K562 (cell line): ENCODE measurements around the gene LIX1L. TPM values are rescaled to one million over a fixed set of nuclear protein-coding genes. Genes with fewer than 3 reads are reported as not detected.

Source experiments
- E2F4 ChIP-seq: sonication (generic); formaldehyde crosslinking; IDR thresholded peaks from 2 replicates; pipeline ENCODE4 v1.8.0; 2022; ENCODE audit warnings: mild to moderate bottlenecking, low read depth, missing genetic modification reagents
- ETV5 ChIP-seq: sonication (generic); formaldehyde crosslinking; IDR thresholded peaks from 2 replicates; pipeline ENCODE4 v1.4.0; 2020; ENCODE audit warnings: low read depth, mild to moderate bottlenecking, missing genetic modification reagents
- FUS ChIP-seq: fragments of 200-400 bp; formaldehyde crosslinking; optimal IDR thresholded peaks from 2 replicates; pipeline ENCODE3; 2017; ENCODE audit warnings: low read depth, low read length
- PRMT5 ChIP-seq: sonication (generic); formaldehyde crosslinking; IDR thresholded peaks from 2 replicates; pipeline ENCODE4 v1.5.0; 2020; ENCODE audit warnings: missing genetic modification reagents
- SMARCA4 ChIP-seq: fragments of 450-650 bp; IDR thresholded peaks from 2 replicates; pipeline ENCODE4 v1.6.1; 2016
- TAF7 ChIP-seq: fragments of 450-650 bp; IDR thresholded peaks from 2 replicates; pipeline ENCODE4 v1.6.1; 2016; ENCODE audit warnings: missing genetic modification characterization, missing compliant biosample characterization
- THAP7 ChIP-seq: fragments of 250-450 bp; sonication (Bioruptor Pico); IDR thresholded peaks from 2 replicates; pipeline ENCODE4 v1.5.0; 2021
- polyA plus RNA-seq, 8 experiments: library from polyadenylated mRNA; depleted of rRNA in 4 of 8; stranded (reverse) in 5 of 8; unstranded in 3 of 8; fragments of >200 nt; fragmentation: Nextera tagmentation in 2 of 8; fragmentation: Illumina TruSeq in 1 of 8; extraction: Ambion mirVana in 2 of 8; extraction: Trizol in 1 of 8; gene quantifications; 2 replicates each; pipeline versions ENCODE4 v1.2.1 to v1.2.3, GENCODE V29; 2011 to 2014; ENCODE audit warnings: inconsistent platforms in 1 of 8, missing spikeins in 1 of 8
- total RNA-seq, 7 experiments: library from RNA; depleted of rRNA in 6 of 7; stranded (reverse); fragments of >200 nt in 6 of 7; fragmentation: Illumina TruSeq in 2 of 7; extraction: Trizol in 2 of 7; gene quantifications; 2 replicates each; pipeline versions ENCODE4 v1.2.1 to v1.2.3, GENCODE V29; 2011 to 2021; ENCODE audit warnings: low replicate concordance in 1 of 7
- TF ChIP-seq, protein P1 (sequence below): sonication (generic); formaldehyde crosslinking; IDR thresholded peaks from 2 replicates; pipeline ENCODE4 v1.8.0; 2023; ENCODE audit warnings: mild to moderate bottlenecking, missing genetic modification reagents
- TF ChIP-seq, protein P2 (sequence below): fragments of 150-350 bp; conservative IDR thresholded peaks from 2 replicates; pipeline ENCODE4 v1.6.1; 2014; ENCODE audit warnings: low read length
- TF ChIP-seq, protein P3 (sequence below): IDR thresholded peaks from 3 replicates; pipeline ENCODE4 v1.6.1; 2011; ENCODE audit warnings: borderline replicate concordance, mild to moderate bottlenecking, moderate library complexity; ENCODE audit not compliant: insufficient read length; ENCODE audit errors: extremely low read depth
- TF ChIP-seq, protein P4 (sequence below): fragments of 250-450 bp; sonication (Bioruptor Pico); IDR thresholded peaks from 2 replicates; pipeline ENCODE4 v1.4.0; 2020; ENCODE audit warnings: borderline replicate concordance

The LIX1L gene
- total and polyA plus RNA-seq, 9 of the 15 experiments (the other 6 are each of a cell fraction or from before 2014, with no cell fraction given): 4.6 to 26.5 (median 12.5) TPM

DNA sequence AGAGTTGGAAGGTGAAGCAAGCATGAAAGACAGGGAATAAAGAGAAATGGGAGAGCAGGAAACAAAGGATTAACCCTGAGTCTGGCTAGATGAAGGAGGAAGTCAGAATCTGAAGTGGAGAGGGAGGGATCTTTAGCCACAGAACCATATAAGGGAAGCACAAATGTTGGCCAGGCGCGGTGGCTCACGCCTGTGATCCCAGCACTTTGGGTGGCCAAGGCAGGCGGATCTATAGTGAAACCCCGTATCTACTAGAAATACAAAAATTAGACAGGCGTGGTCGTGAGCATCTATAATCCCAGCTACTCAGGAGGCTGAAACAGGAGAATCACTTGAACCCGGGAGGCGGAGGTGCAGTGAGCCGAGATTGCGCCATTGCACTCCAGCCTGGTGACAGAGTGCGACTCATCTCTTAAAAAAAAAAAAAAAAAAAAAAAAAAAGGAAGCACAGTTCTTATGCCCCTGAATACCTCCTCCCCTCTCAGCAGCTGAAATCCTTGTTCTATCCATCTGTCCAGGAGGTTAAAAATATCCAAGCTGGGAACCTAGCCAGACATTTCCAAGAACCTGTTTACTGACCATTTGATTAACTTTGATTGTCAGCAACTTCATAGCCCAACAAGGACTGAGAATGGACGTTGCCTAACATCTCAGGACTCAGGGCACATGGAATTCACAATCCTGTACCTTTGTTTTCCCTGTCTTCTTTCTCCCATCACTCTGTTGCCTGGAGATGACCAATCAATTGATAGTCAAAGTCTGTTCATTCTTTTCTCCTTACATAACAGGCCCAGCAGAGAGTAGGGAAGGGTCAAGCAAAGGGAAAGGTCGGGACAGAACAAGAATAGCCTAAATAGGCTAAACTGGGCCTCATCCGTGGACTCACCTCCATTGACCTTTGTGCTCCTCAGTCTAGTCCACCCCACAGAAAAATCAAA is 28.0 kb upstream of the LIX1L start (continued):
- TF ChIP-seq, protein P1, sequence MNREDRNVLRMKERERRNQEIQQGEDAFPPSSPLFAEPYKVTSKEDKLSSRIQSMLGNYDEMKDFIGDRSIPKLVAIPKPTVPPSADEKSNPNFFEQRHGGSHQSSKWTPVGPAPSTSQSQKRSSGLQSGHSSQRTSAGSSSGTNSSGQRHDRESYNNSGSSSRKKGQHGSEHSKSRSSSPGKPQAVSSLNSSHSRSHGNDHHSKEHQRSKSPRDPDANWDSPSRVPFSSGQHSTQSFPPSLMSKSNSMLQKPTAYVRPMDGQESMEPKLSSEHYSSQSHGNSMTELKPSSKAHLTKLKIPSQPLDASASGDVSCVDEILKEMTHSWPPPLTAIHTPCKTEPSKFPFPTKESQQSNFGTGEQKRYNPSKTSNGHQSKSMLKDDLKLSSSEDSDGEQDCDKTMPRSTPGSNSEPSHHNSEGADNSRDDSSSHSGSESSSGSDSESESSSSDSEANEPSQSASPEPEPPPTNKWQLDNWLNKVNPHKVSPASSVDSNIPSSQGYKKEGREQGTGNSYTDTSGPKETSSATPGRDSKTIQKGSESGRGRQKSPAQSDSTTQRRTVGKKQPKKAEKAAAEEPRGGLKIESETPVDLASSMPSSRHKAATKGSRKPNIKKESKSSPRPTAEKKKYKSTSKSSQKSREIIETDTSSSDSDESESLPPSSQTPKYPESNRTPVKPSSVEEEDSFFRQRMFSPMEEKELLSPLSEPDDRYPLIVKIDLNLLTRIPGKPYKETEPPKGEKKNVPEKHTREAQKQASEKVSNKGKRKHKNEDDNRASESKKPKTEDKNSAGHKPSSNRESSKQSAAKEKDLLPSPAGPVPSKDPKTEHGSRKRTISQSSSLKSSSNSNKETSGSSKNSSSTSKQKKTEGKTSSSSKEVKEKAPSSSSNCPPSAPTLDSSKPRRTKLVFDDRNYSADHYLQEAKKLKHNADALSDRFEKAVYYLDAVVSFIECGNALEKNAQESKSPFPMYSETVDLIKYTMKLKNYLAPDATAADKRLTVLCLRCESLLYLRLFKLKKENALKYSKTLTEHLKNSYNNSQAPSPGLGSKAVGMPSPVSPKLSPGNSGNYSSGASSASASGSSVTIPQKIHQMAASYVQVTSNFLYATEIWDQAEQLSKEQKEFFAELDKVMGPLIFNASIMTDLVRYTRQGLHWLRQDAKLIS: peak; percentile 72; the same call in 1 of the 2 replicates
- TF ChIP-seq SMARCA4 (0 out of 2 replicates have a peak, but pooled peaks have one; percentile 9), E2F4 (no peak), FUS (no peak), TAF7 (no peak), THAP7 (CRISPR knock-in tag) (no peak), PRMT5 (CRISPR knock-in tag) (no peak), ETV5 (no peak)
- TF ChIP-seq, protein P2, sequence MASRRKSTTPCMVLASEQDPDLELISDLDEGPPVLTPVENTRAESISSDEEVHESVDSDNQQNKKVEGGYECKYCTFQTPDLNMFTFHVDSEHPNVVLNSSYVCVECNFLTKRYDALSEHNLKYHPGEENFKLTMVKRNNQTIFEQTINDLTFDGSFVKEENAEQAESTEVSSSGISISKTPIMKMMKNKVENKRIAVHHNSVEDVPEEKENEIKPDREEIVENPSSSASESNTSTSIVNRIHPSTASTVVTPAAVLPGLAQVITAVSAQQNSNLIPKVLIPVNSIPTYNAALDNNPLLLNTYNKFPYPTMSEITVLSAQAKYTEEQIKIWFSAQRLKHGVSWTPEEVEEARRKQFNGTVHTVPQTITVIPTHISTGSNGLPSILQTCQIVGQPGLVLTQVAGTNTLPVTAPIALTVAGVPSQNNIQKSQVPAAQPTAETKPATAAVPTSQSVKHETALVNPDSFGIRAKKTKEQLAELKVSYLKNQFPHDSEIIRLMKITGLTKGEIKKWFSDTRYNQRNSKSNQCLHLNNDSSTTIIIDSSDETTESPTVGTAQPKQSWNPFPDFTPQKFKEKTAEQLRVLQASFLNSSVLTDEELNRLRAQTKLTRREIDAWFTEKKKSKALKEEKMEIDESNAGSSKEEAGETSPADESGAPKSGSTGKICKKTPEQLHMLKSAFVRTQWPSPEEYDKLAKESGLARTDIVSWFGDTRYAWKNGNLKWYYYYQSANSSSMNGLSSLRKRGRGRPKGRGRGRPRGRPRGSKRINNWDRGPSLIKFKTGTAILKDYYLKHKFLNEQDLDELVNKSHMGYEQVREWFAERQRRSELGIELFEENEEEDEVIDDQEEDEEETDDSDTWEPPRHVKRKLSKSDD: no peak
- TF ChIP-seq, protein P3, sequence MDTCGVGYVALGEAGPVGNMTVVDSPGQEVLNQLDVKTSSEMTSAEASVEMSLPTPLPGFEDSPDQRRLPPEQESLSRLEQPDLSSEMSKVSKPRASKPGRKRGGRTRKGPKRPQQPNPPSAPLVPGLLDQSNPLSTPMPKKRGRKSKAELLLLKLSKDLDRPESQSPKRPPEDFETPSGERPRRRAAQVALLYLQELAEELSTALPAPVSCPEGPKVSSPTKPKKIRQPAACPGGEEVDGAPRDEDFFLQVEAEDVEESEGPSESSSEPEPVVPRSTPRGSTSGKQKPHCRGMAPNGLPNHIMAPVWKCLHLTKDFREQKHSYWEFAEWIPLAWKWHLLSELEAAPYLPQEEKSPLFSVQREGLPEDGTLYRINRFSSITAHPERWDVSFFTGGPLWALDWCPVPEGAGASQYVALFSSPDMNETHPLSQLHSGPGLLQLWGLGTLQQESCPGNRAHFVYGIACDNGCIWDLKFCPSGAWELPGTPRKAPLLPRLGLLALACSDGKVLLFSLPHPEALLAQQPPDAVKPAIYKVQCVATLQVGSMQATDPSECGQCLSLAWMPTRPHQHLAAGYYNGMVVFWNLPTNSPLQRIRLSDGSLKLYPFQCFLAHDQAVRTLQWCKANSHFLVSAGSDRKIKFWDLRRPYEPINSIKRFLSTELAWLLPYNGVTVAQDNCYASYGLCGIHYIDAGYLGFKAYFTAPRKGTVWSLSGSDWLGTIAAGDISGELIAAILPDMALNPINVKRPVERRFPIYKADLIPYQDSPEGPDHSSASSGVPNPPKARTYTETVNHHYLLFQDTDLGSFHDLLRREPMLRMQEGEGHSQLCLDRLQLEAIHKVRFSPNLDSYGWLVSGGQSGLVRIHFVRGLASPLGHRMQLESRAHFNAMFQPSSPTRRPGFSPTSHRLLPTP: no peak
- TF ChIP-seq, protein P4, sequence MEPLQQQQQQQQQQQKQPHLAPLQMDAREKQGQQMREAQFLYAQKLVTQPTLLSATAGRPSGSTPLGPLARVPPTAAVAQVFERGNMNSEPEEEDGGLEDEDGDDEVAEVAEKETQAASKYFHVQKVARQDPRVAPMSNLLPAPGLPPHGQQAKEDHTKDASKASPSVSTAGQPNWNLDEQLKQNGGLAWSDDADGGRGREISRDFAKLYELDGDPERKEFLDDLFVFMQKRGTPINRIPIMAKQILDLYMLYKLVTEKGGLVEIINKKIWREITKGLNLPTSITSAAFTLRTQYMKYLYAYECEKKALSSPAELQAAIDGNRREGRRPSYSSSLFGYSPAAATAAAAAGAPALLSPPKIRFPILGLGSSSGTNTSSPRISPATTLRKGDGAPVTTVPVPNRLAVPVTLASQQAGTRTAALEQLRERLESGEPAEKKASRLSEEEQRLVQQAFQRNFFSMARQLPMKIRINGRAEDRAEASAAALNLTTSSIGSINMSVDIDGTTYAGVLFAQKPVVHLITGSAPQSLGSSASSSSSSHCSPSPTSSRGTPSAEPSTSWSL: no peak
